Stimulated activated CD4-positive, alpha-beta T cell treated with anti-CD3 and anti-CD28 coated beads, Interleukin-4, amount 100 ng/mL, for 4 hours (primary cell): ENCODE data around the gene MCOLN3.
A peak's percentile ranks its signal among the peaks of the same experiment; 100 is the strongest.

ENCODE experiments used
- DNase-seq, 2 experiments: peaks; one replicate each; pipeline ENCODE4 v3.0.0-alpha.2; 2020

Gene MCOLN3, protein sequence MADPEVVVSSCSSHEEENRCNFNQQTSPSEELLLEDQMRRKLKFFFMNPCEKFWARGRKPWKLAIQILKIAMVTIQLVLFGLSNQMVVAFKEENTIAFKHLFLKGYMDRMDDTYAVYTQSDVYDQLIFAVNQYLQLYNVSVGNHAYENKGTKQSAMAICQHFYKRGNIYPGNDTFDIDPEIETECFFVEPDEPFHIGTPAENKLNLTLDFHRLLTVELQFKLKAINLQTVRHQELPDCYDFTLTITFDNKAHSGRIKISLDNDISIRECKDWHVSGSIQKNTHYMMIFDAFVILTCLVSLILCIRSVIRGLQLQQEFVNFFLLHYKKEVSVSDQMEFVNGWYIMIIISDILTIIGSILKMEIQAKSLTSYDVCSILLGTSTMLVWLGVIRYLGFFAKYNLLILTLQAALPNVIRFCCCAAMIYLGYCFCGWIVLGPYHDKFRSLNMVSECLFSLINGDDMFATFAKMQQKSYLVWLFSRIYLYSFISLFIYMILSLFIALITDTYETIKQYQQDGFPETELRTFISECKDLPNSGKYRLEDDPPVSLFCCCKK

GRCh38 chr1:85048296-85049064, at the start of gene MCOLN3:
TSS of gene MCOLN3 (minus strand) at chr1:85048500. CDS start at chr1:85045360, 3,140 bp downstream.
- DNase-seq = peak; percentile 34 to 37

GRCh38 chr1:85093644-85094043, 45.3 kb upstream of the MCOLN3 start:
- DNase-seq = no peak

GRCh38 chr1:85091671-85092280, 43.5 kb upstream of the MCOLN3 start:
- DNase-seq = no peak

DNA sequence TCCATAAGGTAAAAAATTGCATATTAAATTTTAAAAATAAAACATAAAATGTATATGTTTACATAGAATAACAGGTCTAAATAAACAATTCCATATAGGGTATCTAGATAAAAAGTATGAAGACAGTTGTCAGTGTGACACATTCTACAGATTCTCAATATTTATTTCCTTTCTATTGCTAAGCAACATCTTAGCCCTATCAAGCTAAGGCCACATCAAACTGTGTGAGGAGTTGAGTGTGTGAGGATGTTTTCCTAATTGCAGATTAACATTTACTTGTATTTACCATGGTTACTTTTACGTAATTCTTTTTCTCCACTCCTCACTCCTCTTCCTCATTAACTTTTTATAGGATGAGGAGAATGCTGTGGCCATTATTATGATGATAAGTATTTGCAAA, 41.9 kb upstream of the MCOLN3 start:
- no peak for DNase-seq

DNA sequence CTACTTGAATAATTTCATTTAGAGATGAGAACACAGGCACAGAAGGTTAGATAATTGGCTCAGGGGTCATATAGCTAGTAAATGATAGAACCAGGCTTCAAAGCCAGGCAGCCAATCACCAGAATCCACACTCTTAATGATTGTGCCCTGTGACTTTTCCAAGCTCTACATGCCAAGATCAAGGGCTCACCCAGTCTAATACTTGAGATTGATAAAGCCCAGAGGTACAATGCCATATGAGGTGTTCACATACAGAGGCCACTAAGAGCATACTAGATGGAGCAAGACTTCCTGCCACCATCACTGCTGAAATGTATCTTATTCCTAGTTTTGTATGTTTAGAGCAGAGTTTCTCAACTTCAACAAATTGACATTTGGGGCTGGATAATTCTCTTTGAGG, 40.9 kb upstream of the MCOLN3 start:
- DNase-seq = no peak

GRCh38 chr1:85088408-85088784, 40.1 kb upstream of the MCOLN3 start:
- DNase-seq = no peak

GRCh38 chr1:85087659-85088407, 39.5 kb upstream of the MCOLN3 start:
- DNase-seq = no peak

DNA sequence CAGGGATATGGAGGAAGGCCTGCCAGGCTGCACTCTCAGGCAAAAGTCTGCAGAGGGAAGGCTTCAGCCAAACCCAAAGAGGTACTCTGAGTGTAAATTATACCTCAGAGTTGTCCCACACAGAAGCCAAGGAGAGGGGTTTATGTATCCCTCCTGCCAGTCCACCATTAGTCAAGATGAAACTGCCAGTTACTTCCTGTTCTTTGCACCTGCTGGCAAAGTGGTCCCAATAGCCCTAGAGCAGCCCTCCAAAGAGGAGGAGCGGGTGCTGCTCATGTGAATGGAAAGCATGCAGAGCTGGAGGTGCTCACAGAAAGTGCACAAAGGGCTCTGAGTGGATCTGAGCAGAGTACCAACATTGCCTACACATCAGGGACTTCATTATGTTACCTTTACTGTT, 37.1 kb upstream of the MCOLN3 start:
- DNase-seq = no peak

- no peak for DNase-seq
These were observed 30.6 kb upstream of the MCOLN3 start for GRCh38 chr1:85078903-85079302.

GRCh38 chr1:85074365-85074964, 26.2 kb upstream of the MCOLN3 start:
- DNase-seq = no peak

GRCh38 chr1:85070972-85071492, 22.7 kb upstream of the MCOLN3 start:
- no peak for DNase-seq

GRCh38 chr1:85068846-85069245, 20.5 kb upstream of the MCOLN3 start:
- no peak for DNase-seq

- no peak for DNase-seq
These were observed 17.2 kb upstream of the MCOLN3 start for GRCh38 chr1:85065550-85065949.

- DNase-seq = no peak
These were observed 14.2 kb upstream of the MCOLN3 start for GRCh38 chr1:85062425-85063026.

DNA sequence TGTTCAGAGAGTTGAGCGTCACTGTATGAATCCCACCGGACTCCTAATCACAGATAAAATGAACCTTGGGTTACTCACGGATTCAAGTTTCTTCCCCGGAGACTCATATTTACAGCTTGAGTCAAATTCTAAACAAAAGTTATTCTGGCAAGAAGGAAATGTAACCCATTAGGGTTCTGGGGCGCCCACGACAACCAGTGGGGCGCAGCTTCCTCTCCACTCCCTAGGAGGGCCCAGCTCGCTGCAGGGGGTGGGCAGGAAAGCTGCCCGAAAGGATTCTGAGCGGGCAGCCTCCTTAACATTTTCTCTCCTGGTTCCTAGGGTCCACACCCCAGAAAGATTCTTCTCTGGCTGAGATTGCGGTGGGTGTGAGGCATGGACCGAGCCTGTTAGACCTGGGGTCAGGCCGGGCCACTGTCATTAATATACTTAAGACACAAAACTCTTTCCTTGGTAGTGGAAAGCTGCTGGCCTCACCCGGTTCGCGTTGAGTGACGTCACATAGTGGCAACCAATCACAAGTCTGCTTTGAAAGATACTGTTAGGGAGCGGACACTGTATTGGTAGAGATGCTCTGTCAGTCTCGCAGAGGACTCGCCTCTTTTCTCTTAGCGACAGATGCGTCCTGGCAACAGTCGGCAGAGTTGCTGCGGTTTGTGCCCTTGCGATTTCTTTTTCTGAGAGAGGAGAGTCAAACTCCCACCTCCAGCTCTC, 13.6 kb upstream of the MCOLN3 start:
- DNase-seq = peak; percentile 59 to 82

DNA sequence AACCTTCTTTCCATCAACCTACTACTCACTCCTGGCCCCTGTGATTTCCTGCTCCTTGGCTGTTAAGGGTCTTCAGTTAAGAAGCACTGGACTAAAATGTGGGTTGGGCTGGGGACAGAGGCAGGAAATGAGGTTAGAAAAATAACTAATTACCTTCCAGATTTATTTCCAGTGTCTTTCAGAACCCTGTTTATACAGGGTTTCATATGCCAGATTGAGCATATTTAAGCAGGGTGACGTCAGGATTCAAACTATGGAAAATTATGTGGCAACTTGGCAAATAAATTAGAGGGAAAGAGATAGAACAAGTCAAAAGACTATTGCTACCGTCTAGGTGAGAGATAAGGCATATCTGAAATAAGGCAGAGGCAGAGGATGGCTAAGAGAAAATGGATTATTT, 11.7 kb upstream of the MCOLN3 start:
- no peak for DNase-seq

GRCh38 chr1:85059563-85059962, 11.3 kb upstream of the MCOLN3 start:
- DNase-seq = no peak

DNA sequence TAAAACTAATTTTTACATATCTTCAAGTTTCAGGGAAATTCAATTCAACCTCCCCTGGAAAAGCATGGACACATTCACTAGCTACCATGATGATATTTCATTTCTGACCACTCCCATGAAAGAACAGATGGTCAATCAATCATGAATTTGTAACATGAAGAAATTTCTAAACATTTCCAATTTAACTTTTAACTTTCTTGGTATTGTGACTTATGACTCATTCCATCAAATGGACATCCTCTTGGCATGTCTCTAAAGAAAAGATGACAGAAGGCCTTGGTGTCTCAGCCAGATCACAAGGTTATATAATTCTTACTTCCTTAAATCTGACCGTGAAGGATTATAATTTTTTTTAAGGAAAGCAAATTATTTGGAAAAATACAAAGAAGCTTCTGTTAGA, 10.5 kb upstream of the MCOLN3 start:
- no peak for DNase-seq

DNA sequence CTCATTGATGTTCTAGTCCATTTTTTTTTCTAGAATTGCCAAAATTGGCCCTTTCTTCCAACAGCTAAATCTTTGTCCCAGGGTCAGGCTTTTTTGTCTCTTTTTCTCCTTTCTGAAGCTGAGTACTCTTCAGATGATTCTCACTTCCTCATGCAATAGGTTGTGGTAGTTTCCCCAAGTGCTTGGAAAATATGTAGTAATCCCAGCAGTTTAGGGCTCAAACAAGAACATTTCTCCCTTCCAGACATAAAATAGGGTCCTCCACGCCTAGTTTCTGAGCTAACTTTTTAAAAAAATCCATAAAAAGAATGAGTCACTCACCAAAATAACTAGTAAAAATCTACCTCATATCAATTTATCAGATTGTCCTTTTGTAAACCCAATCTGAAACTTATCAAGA, 10.0 kb upstream of the MCOLN3 start:
- no peak for DNase-seq

DNA sequence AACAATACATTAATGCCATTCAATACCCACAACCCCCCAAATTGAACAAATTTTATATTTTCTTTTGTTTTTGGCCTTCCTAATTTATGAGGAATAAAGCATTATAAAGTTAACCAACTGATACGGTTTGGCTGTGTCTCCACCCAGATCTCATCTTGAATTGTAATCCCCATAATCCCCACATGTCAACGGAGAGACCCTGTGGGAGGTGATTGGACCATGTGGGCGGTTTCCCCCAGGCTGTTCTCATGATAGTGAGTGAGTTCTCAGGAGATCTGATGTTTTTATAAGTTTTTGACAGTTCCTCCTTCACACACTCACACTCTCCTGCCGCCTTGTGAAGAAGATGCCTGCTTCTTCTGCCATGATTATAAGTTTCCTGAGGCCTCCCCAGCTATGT, 6.4 kb upstream of the MCOLN3 start:
- no peak for DNase-seq

DNA sequence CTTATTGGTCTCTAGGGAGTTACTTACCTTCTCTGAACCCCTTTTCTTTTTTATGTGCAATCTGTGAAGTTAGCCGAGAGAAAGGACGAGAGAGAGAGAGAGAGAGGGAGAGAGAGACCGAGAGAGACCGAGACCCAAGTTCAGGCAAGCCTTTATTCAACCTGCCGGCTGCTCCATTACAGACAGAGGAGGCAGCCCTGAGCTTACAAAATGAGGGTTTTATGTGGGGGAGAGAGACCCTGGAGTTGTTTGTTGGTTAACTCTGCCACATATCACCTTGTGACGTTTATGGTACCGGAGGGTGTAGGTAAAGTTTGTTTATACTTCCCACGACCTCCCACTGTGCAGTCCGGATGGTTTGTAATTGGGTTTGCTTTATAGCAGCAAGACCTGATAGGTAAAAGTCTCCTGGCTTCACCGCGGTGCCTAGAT, 1.5 kb upstream of the MCOLN3 start:
- no peak for DNase-seq
